Activated naive CD4-positive, alpha-beta T cell treated with anti-CD3 and anti-CD28 coated beads for 36 hours (primary cell): ENCODE results near the gene SF3B2. TPM values are rescaled to one million over a fixed set of nuclear protein-coding genes. Genes with fewer than 3 reads are reported as not detected.
A peak's percentile ranks its signal among the peaks of the same experiment; 100 is the strongest.
"Not testable (repeated sequence)": the region's sequence is repeated elsewhere in the genome, so short reads cannot be mapped to it uniquely, and the experiment has no call there.

Source experiments
- CTCF ChIA-PET: fragments of 350-600 bp; sonication (Branson Sonifier 250); formaldehyde crosslinking; loops from one replicate; lab custom pipeline; 2021; ENCODE audit warnings: antibody characterized with exemption; lab: Charles Lee
- DNase-seq: peaks from one replicate; pipeline ENCODE4 v3.0.0-alpha.2; 2020
- H3K27ac Mint-ChIP-seq: one replicate; pipeline ENCODE4 v1.8.0; 2021; ENCODE audit warnings: mild to moderate bottlenecking, mixed read lengths
- H3K27me3 Mint-ChIP-seq: one replicate; pipeline ENCODE4 v1.8.0; 2021; ENCODE audit warnings: low read depth, mixed read lengths
- H3K36me3 Mint-ChIP-seq: one replicate; pipeline ENCODE4 v1.8.0; 2021; ENCODE audit warnings: low read depth, mixed read lengths
- H3K4me1 Mint-ChIP-seq: one replicate; pipeline ENCODE4 v1.8.0; 2021; ENCODE audit warnings: low read depth, mixed read lengths
- H3K4me3 Mint-ChIP-seq: one replicate; pipeline ENCODE4 v1.8.0; 2021; ENCODE audit warnings: mild to moderate bottlenecking, moderate library complexity, mixed read lengths
- H3K9me3 Mint-ChIP-seq: one replicate; pipeline ENCODE4 v1.8.0; 2021; ENCODE audit warnings: mixed read lengths
- intact Hi-C: fragments of 100-400 bp; cut with micrococcal nuclease; formaldehyde crosslinking; loops from one replicate; pipeline ENCODE4 v1.15.1; 2023
- total RNA-seq, 2 experiments: library from RNA; stranded (reverse); gene quantifications; one replicate each; pipeline ENCODE4 v1.2.3, GENCODE V29; 2021

Gene SF3B2
- total RNA-seq, 2 experiments from 2014 or later: 319 to 321 TPM

- intact Hi-C loops: loop anchor here (1.0 to 2.0 kb wide), 4 partner anchors 14 to 29 kb away; no protein-coding TSS in a partner anchor
- Mint-ChIP-seq H3K4me1 (peaks cover 63% of the 10 kb centered on the region), H3K4me3 (peak overlapping the region; percentile 72), H3K27ac (peak overlapping the region; percentile 92), H3K36me3 (peaks cover 6% of the 10 kb centered on the region), H3K27me3 (no peaks in the 10 kb centered on the region), H3K9me3 (no peaks in the 10 kb centered on the region)
- CTCF ChIA-PET: interaction anchor here (1.9 kb wide), 1 partner anchor 29 kb away, joined by 6 read pairs; the partner anchor contains the start of gene PACS1
- peak; percentile 80 for DNase-seq
Observed at GRCh38 chr11:66100272-66101065, 48.3 kb downstream of the SF3B2 start.

GRCh38 chr11:66101066-66101464 lies 48.9 kb downstream of the SF3B2 start:
- H3K4me1 Mint-ChIP-seq: peaks cover 69% of the 10 kb centered on the region
- CTCF ChIA-PET: interaction anchor here (1.9 kb wide), 1 partner anchor 30 kb away, joined by 6 read pairs; the partner anchor contains the start of gene PACS1
- peak overlapping the region; percentile 72 for H3K4me3 Mint-ChIP-seq

GRCh38 chr11:66104057-66104638 lies 52.0 kb downstream of the SF3B2 start:
- intact Hi-C loops: no loop called here
- H3K4me1 Mint-ChIP-seq: peaks cover 79% of the 10 kb centered on the region

More at GRCh38 chr11:66101066-66101464, 48.9 kb downstream of the SF3B2 start:
- intact Hi-C loops: loop anchor here (1.0 to 2.0 kb wide), 3 partner anchors 14 to 25 kb away; no protein-coding TSS in a partner anchor
- H3K27me3 Mint-ChIP-seq: no peaks in the 10 kb centered on the region
- no peaks in the 10 kb centered on the region for H3K9me3 Mint-ChIP-seq
- peak overlapping the region; percentile 92 for H3K27ac Mint-ChIP-seq
- DNase-seq: no peak
- peaks cover 8% of the 10 kb centered on the region for H3K36me3 Mint-ChIP-seq

GRCh38 chr11:66106786-66107599 lies 54.8 kb downstream of the SF3B2 start:
- CTCF ChIA-PET: interaction anchor here (0.6 to 2.6 kb wide), 6 partner anchors 9 to 62 kb away, joined by 3 to 13 read pairs (median 6); partner anchors contain the start of gene PACS1
- Mint-ChIP-seq H3K4me3 (no peak overlapping the region), H3K27ac (peak overlapping the region; percentile 87), H3K36me3 (peaks cover 14% of the 10 kb centered on the region), H3K4me1 (peaks cover 87% of the 10 kb centered on the region), H3K9me3 (no peaks in the 10 kb centered on the region), H3K27me3 (no peaks in the 10 kb centered on the region)
- intact Hi-C loops: no loop called here
- DNase-seq: peak; percentile 47

More at GRCh38 chr11:66104057-66104638, 52.0 kb downstream of the SF3B2 start:
- no peak for DNase-seq
- CTCF ChIA-PET: no interaction called here
- Mint-ChIP-seq H3K27ac (peak overlapping the region; percentile 84), H3K27me3 (no peaks in the 10 kb centered on the region), H3K9me3 (no peaks in the 10 kb centered on the region), H3K4me3 (no peak overlapping the region), H3K36me3 (peaks cover 14% of the 10 kb centered on the region)

- H3K36me3 Mint-ChIP-seq: peaks cover 14% of the 10 kb centered on the region
- intact Hi-C loops: no loop called here
- peak overlapping the region; percentile 87 for H3K27ac Mint-ChIP-seq
- no peaks in the 10 kb centered on the region for H3K9me3 Mint-ChIP-seq
- H3K27me3 Mint-ChIP-seq: no peaks in the 10 kb centered on the region
- H3K4me1 Mint-ChIP-seq: peaks cover 92% of the 10 kb centered on the region
- no peak overlapping the region for H3K4me3 Mint-ChIP-seq
- DNase-seq: no peak
- CTCF ChIA-PET: interaction anchor here (0.6 to 2.6 kb wide), 7 partner anchors 8 to 61 kb away, joined by 3 to 13 read pairs (median 5); partner anchors contain the start of gene PACS1
Observed at GRCh38 chr11:66107600-66108510, 55.7 kb downstream of the SF3B2 start.

GRCh38 chr11:66109294-66109693 lies 57.1 kb downstream of the SF3B2 start:
- Mint-ChIP-seq H3K27me3 (no peaks in the 10 kb centered on the region), H3K4me1 (peaks cover 94% of the 10 kb centered on the region), H3K9me3 (no peaks in the 10 kb centered on the region), H3K36me3 (peaks cover 9% of the 10 kb centered on the region), H3K4me3 (no peak overlapping the region), H3K27ac (peak overlapping the region; percentile 74)
- intact Hi-C loops: loop anchor here (1.0 kb wide), 1 partner anchor 17 kb away; no protein-coding TSS in a partner anchor
- CTCF ChIA-PET: interaction anchor here (1.0 to 2.1 kb wide), 2 partner anchors 17 to 40 kb away, joined by 3 to 13 read pairs; partner anchors contain the start of gene PACS1
- DNase-seq: no peak

- CTCF ChIA-PET: interaction anchor here (0.5 to 0.8 kb wide), 2 partner anchors 13 to 23 kb away, joined by 3 read pairs; no protein-coding TSS in a partner anchor
- no peak for DNase-seq
- H3K27ac Mint-ChIP-seq: peak overlapping the region; percentile 88
- H3K4me1 Mint-ChIP-seq: peaks cover 92% of the 10 kb centered on the region
- H3K4me3 Mint-ChIP-seq: no peak overlapping the region
- H3K36me3 Mint-ChIP-seq: peaks cover 6% of the 10 kb centered on the region
- no peaks in the 10 kb centered on the region for H3K9me3 Mint-ChIP-seq
- intact Hi-C loops: no loop called here
- H3K27me3 Mint-ChIP-seq: no peaks in the 10 kb centered on the region
Observed at GRCh38 chr11:66111158-66111557, 59.0 kb downstream of the SF3B2 start.

- intact Hi-C loops: no loop called here
- H3K27me3 Mint-ChIP-seq: no peaks in the 10 kb centered on the region
- no peaks in the 10 kb centered on the region for H3K9me3 Mint-ChIP-seq
- H3K36me3 Mint-ChIP-seq: peaks cover 4% of the 10 kb centered on the region
- CTCF ChIA-PET: no interaction called here
- no peak for DNase-seq
- H3K4me1 Mint-ChIP-seq: peaks cover 95% of the 10 kb centered on the region
- peak overlapping the region; percentile 88 for H3K27ac Mint-ChIP-seq
- H3K4me3 Mint-ChIP-seq: no peak overlapping the region
Observed at GRCh38 chr11:66112041-66112491, 59.9 kb downstream of the SF3B2 start.

GRCh38 chr11:66112601-66113499 lies 60.7 kb downstream of the SF3B2 start:
- DNase-seq: no peak
- intact Hi-C loops: loop anchor here (1.0 kb wide), 1 partner anchor 32 kb away; no protein-coding TSS in a partner anchor
- peak overlapping the region; percentile 88 for H3K27ac Mint-ChIP-seq
- CTCF ChIA-PET: interaction anchor here (0.6 to 2.4 kb wide), 6 partner anchors 14 to 1231 kb away, joined by 3 to 11 read pairs (median 3); no protein-coding TSS in a partner anchor
- no peaks in the 10 kb centered on the region for H3K9me3 Mint-ChIP-seq
- no peaks in the 10 kb centered on the region for H3K27me3 Mint-ChIP-seq
- peak overlapping the region; percentile 36 for H3K4me3 Mint-ChIP-seq
- H3K4me1 Mint-ChIP-seq: peaks cover 95% of the 10 kb centered on the region
- H3K36me3 Mint-ChIP-seq: no peaks in the 10 kb centered on the region

GRCh38 chr11:66114957-66115356 lies 62.8 kb downstream of the SF3B2 start:
- not testable (repeated sequence) for H3K9me3 Mint-ChIP-seq, H3K27me3 Mint-ChIP-seq, DNase-seq, H3K36me3 Mint-ChIP-seq
- intact Hi-C loops: loop anchor here (1.0 to 2.0 kb wide), 2 partner anchors 11 to 14 kb away; no protein-coding TSS in a partner anchor
- Mint-ChIP-seq H3K4me3 (peak overlapping the region; percentile 70), H3K27ac (peak overlapping the region; percentile 90), H3K4me1 (peaks cover 92% of the 10 kb centered on the region)
- CTCF ChIA-PET: interaction anchor here (0.6 to 2.7 kb wide), 5 partner anchors 7 to 553 kb away, joined by 3 to 12 read pairs (median 11); no protein-coding TSS in a partner anchor
